HG03159 (cell line): ENCODE data around the gene EXD3.
"Not testable (repeated sequence)": the region's sequence is repeated elsewhere in the genome, so short reads cannot be mapped to it uniquely, and the experiment has no call there.

Source experiments
- ATAC-seq: cut with Tn5 transposase; IDR thresholded peaks from one replicate; pipeline ENCODE4 v1.9.1; 2021; ENCODE audit warnings: mild to moderate bottlenecking, moderate library complexity; ENCODE audit not compliant: unreplicated experiment

Gene EXD3

GRCh38 chr9:137422604-137423513 lies at the start of gene EXD3, which contains the start of gene NOXA1:
Gene EXD3 (minus strand): TSS chr9:137423162. CDS start chr9:137395357, 27,805 bp downstream.
Gene NOXA1 (plus strand): TSS chr9:137423393. CDS start chr9:137423530, 137 bp downstream.
- peak; percentile 85 for ATAC-seq

GRCh38 chr9:137470785-137471184 lies 47.8 kb upstream of the EXD3 start:
- ATAC-seq: no peak

DNA sequence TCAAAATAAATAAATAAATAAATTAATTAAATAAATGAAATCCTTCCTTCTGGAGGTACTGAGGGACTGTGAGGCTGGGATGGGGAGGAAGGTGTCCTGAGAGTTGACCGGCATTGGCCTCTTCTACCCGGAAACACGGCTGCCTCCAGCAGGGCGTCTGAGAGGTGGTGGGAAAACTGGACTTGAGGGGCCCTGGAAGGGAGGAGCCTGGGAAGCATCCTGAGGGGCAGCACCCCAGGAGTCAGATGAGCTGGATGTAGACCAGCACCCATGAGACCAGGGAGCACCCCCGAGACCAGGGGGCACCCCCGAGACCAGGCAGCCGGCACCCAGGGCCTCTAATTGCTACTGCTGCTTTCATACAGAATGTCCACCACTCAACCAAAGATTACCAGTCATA lies 44.9 kb upstream of the EXD3 start:
- no peak for ATAC-seq

DNA sequence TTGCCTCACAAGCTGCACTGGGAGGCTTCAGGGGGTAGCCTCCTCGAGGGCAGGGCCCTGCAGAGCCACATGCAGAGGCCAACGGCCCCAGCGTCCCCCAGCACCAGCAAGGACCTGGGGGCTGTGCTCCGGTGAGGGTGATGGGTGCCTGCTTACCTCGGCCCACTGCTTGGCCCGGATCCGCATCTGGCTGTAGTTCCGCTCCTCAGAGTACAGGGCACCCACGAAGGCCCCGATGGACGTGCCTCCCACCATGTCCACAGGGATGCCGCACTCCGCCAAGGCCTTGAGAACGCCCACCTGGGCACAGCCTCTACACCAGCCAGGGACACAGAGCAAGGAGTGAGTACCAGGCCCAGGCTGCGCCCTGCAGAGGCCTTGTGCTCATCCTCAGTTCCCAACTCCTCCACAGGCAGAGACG lies 44.2 kb upstream of the EXD3 start:
- ATAC-seq: no peak

GRCh38 chr9:137466389-137467085 lies 43.6 kb upstream of the EXD3 start:
- not testable (repeated sequence) for ATAC-seq

- ATAC-seq: no peak
Observed at GRCh38 chr9:137465720-137466388, 42.9 kb upstream of the EXD3 start.

DNA sequence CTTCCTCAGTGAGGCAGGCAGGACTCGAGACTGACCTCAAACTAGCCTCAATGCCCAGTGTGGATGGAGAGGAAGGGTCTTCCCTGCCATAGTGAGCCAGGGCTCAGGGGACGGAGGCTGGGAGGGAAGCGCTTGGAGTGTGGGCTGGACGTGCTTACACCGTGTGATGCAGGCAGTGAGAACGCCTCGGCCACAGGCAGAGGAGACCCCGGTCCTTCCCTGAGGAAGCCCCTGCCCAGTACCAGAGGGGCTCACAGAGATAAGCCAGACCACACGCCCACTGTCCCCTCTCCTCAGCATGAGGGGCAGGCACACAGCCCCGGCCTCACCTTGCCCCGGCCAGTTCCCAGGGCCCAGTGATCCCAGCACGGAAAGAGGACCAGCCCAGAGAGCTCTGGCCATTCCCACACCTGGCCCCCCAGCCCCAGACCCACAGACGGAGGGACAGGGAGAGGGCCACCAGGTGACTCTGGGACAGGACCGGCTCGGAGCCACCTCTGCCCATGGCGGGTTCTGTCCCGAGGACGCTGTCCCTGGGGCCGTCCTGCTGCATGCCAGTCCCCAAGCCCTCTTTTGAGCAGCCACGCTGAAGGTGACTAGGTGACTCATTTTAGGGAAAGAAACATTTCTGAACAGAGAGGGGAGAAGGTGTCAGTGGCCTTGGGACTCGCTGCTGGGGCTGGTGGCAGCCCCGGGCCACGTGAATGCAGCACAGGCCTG lies 42.2 kb upstream of the EXD3 start:
- no peak for ATAC-seq

DNA sequence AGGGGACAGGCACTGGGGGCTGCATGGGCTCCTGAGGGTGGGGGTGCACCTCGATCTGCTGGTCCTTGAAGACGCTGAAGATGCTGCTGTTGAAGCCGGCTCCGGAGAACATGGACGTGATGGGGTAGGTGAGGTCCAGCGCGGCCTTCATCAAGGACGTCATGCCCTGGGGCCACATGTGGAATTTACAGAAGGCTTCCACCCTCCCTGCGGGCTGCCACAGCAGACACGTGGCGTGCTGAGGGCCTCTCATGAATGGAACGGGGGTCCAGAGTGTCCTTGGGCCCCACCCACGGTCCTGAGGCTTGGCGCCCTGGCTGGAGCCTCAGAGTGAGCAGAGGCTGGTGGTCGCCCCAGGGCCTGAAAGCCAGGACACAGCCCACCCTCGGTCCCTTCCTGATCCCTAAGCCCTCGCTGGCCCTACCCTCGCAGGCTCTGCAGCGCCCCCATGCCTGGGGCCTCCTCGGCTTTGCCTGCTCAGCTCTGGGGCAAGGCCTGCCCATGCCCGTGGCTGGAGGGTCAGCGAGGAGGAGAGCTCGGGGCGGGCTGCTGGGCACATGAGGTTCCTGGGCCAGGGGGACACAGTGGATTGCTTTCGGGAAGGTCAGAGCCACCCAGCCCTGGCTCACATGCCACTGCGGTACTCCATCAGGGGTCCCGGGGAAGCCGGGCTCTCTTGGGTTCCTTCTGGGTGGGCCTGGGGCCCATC lies 41.5 kb upstream of the EXD3 start:
- no peak for ATAC-seq

DNA sequence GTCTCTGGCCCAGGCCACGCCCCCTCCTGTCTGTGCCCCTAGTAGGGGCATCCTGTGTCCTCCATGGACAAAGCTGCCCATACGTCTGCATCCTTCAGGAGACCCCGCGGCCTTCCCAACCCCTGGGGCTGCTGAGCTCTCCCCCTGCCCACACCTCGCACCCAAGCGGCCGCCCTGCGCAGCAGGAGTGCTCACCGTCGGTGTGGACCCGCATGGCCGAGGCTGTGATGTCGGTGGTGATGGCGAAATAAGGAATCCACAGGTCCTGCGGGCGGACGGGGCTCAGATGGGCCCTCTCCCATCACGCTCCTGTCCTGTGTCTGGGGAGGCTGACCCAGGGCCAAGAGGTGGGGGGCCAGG lies 40.9 kb upstream of the EXD3 start:
- ATAC-seq: no peak

DNA sequence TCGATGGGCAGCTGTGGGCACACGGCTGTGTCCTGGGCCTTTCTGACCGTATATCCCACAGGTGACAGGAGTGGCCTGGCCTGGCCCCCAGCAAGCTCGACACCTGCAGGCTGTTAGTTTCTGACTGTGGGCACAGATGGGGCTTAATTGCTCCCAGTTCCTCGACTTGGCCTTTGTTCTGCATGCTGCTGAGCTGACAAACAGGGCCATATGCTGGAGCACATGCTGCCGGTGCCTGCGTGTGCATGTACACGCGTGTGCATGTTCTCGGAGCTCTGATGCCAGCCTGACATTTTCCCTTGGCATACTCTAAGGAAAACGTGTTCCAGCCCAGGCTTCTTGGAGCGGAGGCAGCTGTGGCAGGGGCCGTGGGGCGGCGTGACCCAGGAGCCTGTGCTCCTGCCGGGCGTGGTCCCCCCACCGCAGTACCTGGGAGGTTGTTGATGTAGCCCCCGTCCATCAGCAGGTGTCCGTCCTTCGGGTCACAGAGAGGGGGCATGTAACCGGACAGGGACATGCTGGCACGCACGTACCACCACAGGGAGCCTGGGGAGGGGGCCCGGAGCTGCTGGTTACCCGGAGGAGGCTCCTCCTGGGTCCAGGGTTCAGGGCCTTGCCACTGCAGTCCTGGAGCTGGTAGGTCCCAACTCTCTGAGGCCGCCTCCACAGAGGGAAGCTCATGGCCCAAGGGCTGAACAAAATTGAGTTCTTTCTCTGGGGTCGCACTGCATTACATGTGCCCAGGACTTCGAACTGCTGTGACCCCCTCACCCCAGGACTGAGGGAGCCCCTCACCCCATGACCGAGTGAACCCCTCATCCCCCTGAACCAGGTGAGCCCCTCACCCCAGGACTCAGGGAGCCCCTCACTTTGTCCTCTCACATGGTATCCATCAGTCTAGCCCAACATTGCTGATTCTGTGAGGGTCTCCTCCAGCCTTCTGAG lies 40.3 kb upstream of the EXD3 start:
- no peak for ATAC-seq

- ATAC-seq: no peak
Observed at GRCh38 chr9:137462396-137462985, 39.5 kb upstream of the EXD3 start.

- ATAC-seq: peak; percentile 42
Observed at GRCh38 chr9:137461663-137462395, 38.9 kb upstream of the EXD3 start.

DNA sequence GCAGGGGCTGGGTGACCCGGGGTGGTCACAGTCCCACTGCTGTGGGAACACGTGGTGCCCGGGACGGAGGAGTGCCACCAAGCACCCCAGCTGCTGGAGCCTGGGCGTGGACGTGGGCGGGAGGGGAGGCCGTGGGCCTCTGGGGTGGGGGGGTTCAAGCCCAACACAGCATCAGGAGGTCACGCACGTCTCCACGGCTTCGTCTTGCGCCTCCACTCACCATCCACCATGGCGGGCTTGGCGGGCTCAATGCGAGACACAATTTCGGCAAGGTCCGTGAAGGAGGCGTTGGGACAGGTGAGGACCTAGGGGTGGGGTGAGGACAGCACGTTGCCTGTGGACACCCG lies 38.3 kb upstream of the EXD3 start:
- no peak for ATAC-seq

DNA sequence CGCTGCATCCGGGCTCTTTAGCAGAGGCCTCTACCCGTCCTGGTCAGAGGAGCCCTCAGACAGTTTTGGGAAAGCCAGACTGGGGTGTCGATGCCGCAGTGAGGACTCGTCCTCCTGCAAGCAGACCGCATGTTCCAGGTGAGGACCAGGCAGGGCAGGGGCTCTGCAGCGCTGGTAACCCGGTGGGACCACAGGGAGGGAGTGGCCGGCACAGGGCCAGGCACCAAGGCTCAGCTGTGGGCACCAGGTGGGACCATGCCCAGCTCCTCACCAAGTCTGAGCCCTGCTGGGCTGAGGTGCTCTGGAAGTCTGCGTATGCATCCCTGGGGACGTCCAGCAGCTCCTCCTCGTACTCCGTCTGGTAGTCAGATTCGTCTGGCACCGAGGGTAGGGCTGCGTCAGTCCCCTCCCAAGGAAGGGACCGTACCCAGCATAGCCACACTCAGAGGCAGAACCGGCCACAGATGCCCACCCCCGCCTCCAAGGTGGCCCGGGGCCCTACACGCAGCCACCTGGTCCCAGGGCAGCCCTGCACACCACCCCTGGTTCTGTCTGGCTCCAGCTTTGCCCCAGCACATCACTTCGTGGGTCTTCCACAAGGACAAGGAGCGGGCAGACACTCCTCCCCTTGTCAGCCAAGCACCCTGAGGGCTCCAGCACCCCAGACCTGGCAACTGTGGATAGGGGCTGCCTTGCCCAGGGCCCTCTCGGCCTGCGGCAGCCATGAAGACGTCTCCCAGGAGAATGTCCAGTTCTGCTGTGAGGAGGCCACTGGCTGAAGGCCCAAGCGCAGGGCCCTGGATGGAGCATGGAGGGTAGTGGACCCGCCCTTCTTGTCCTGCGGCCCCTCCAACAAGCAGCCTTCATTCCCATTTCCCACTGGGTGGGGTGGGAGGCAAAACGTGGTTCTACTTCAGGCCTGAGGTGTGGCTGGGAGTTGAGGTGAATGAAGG lies 37.7 kb upstream of the EXD3 start:
- ATAC-seq: no peak

DNA sequence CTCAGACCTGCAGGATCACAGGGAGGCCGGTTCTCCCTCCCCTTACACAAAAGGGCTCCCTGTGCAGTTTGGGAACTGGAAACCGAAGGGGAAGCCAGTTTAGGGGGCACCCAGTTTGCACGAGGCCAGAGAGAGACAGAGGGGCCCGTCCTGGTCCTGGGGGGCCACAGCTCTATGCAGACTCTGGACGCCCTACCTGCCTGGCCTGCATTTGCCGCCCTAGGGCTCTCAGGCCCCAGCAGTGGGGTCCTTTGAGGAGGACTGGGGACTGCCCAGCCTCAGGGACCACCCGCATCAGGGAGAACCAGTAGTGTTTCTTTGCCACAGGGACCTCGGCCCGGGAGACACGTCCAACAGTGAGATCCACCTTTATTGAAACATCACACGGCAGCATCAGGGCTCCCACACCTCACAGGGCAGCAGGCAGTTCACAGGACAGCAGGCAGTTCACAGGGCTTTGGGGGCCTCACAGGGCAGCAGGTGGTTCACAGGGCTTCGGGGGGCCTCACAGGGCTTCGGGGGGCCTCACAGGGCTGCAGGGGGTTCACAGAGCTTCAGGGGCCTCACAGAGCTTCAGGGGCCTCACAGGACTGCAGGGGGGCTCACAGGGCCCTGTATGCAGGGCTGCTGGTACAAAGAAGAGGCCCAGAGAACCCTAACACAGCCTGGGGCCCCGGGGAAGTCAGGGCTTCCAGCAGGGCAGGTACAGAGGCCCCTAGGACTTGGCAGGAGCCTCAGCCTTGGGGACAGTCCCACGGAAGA lies 36.8 kb upstream of the EXD3 start:
- ATAC-seq: no peak

GRCh38 chr9:137459152-137459600 lies 36.2 kb upstream of the EXD3 start, which contains the start of gene NSMF:
Gene NSMF (minus strand): TSS chr9:137459334. CDS start chr9:137459102, 232 bp downstream.
- peak; percentile 61 for ATAC-seq
